ENCODE data around the gene CLEC10A. TPM values are rescaled to one million over a fixed set of nuclear protein-coding genes. Genes with fewer than 3 reads are reported as not detected.

The CLEC10A gene
- total RNA-seq, 2 donors from 2014 or later = 0.96 to 9.7 TPM

- Histone ChIP-seq H3K27ac (no peak overlapping the region), H3K9me3 (no peaks in the 10 kb centered on the region), H3K4me1 (no peaks in the 10 kb centered on the region), H3K9ac (ENCODE audit: low read depth in 2 of 2, low read length in 2 of 2) (no peak overlapping the region), H3K4me3 (no peak overlapping the region), H3K27me3 (no peaks in the 10 kb centered on the region), H3K36me3 (no peaks in the 10 kb centered on the region)
- no peak for TF ChIP-seq CTCF (IDR thresholded peaks at IDR 0.05)
- DNase-seq = no peak
- intact Hi-C loops (cut with DNase I) = no loop called here
These were observed 51.0 kb downstream of the CLEC10A start for GRCh38 chr17:7029096-7029495.

GRCh38 chr17:7027335-7027734, 52.7 kb downstream of the CLEC10A start:
- H3K27ac ChIP-seq = no peak overlapping the region
- no peak for DNase-seq
- no peaks in the 10 kb centered on the region for H3K9me3 ChIP-seq
- H3K36me3 ChIP-seq = no peaks in the 10 kb centered on the region
- no peaks in the 10 kb centered on the region for H3K4me1 ChIP-seq
- H3K27me3 ChIP-seq = no peaks in the 10 kb centered on the region
- TF ChIP-seq CTCF (IDR thresholded peaks at IDR 0.05) = no peak
- H3K9ac ChIP-seq (ENCODE audit: low read depth in 2 of 2, low read length in 2 of 2) = no peak overlapping the region
- intact Hi-C loops (cut with DNase I) = no loop called here
- no peak overlapping the region for H3K4me3 ChIP-seq

GRCh38 chr17:7026471-7027115, 53.5 kb downstream of the CLEC10A start:
- no peak for DNase-seq
- Histone ChIP-seq H3K4me3 (no peak overlapping the region), H3K9ac (ENCODE audit: low read depth in 2 of 2, low read length in 2 of 2) (no peak overlapping the region), H3K27ac (no peak overlapping the region), H3K27me3 (no peaks in the 10 kb centered on the region), H3K4me1 (no peaks in the 10 kb centered on the region), H3K36me3 (no peaks in the 10 kb centered on the region), H3K9me3 (no peaks in the 10 kb centered on the region)
- intact Hi-C loops (cut with DNase I) = no loop called here
- no peak for TF ChIP-seq CTCF (IDR thresholded peaks at IDR 0.05)

GRCh38 chr17:7025245-7025644, 54.8 kb downstream of the CLEC10A start:
- H3K36me3 ChIP-seq = no peaks in the 10 kb centered on the region
- H3K27ac ChIP-seq = no peak overlapping the region
- H3K4me3 ChIP-seq = no peak overlapping the region
- no peak for DNase-seq
- no peaks in the 10 kb centered on the region for H3K27me3 ChIP-seq
- H3K4me1 ChIP-seq = no peaks in the 10 kb centered on the region
- H3K9ac ChIP-seq (ENCODE audit: low read depth in 2 of 2, low read length in 2 of 2) = no peak overlapping the region
- intact Hi-C loops (cut with DNase I) = no loop called here
- no peaks in the 10 kb centered on the region for H3K9me3 ChIP-seq
- TF ChIP-seq CTCF (IDR thresholded peaks at IDR 0.05) = no peak

Other genes with a start within 250 kb of the CLEC10A start
- gene TEKT1, start 248.5 kb downstream of the CLEC10A start, total RNA-seq = not detected
- gene ALOX12, start 84.2 kb downstream of the CLEC10A start, total RNA-seq = 1 to 10 TPM in 1 of 2 donors, not detected in 1; 2.0 TPM
- gene RNASEK, start 67.6 kb downstream of the CLEC10A start, total RNA-seq = 100 to 1,000 TPM; 190 to 204 TPM
- 1 to 10 TPM in 1 of 2 donors, under 1 TPM in 1; 0.89 to 7.3 TPM for gene BCL6B, start 57.2 kb downstream of the CLEC10A start, total RNA-seq
- 10 to 100 TPM; 11.0 to 13.9 TPM for gene SLC16A13, start 44.2 kb downstream of the CLEC10A start, total RNA-seq
- under 1 TPM; 0.22 to 0.40 TPM for gene SLC16A11, start 36.2 kb downstream of the CLEC10A start, total RNA-seq
- gene ASGR2, start 34.6 kb upstream of the CLEC10A start, total RNA-seq = under 1 TPM; 0.45 to 0.49 TPM
- gene ASGR1, start 99.1 kb upstream of the CLEC10A start, total RNA-seq = 1 to 10 TPM in 1 of 2 donors, under 1 TPM in 1; 0.47 to 1.1 TPM
- gene DLG4, start 139.6 kb upstream of the CLEC10A start, total RNA-seq = 1 to 10 TPM; 4.8 to 5.6 TPM
- 100 to 1,000 TPM; 606 to 859 TPM for gene ACADVL, start 139.7 kb upstream of the CLEC10A start, total RNA-seq
- 10 to 100 TPM; 32.4 to 42.4 TPM for gene DVL2, start 154.3 kb upstream of the CLEC10A start, total RNA-seq
- 10 to 100 TPM; 29.8 to 38.6 TPM for gene PHF23, start 159.2 kb upstream of the CLEC10A start, total RNA-seq
- gene GABARAP, start 162.2 kb upstream of the CLEC10A start, total RNA-seq = 100 to 1,000 TPM; 378 to 513 TPM
- 100 to 1,000 TPM; 124 to 145 TPM for gene CTDNEP1, start 171.5 kb upstream of the CLEC10A start, total RNA-seq
- gene ELP5, start 172.0 kb upstream of the CLEC10A start, total RNA-seq = 10 to 100 TPM; 34.4 to 77.9 TPM
- gene CLDN7, start 182.2 kb upstream of the CLEC10A start, total RNA-seq = 100 to 1,000 TPM; 798 to 919 TPM
- 1 to 10 TPM; 1.9 to 5.7 TPM for gene SLC2A4, start 201.5 kb upstream of the CLEC10A start, total RNA-seq
- 10 to 100 TPM; 22.1 to 40.4 TPM for gene YBX2, start 214.4 kb upstream of the CLEC10A start, total RNA-seq
- gene EIF5A, start 227.4 kb upstream of the CLEC10A start, total RNA-seq = 100 to 1,000 TPM; 367 to 917 TPM
- gene GPS2, start 235.1 kb upstream of the CLEC10A start, total RNA-seq = 10 to 100 TPM; 53.8 to 85.7 TPM
- 10 to 100 TPM; 30.2 to 55.8 TPM for gene NEURL4, start 249.1 kb upstream of the CLEC10A start, total RNA-seq